ENCODE measurements around the gene PLEKHO2. TPM values are rescaled to one million over a fixed set of nuclear protein-coding genes. Genes with fewer than 3 reads are reported as not detected.
A peak's percentile ranks its signal among the peaks of the same experiment; 100 is the strongest.

Gene PLEKHO2
- total RNA-seq, 1 experiment from 2014 or later, result 7.9 TPM

- ChIA-PET CTCF (interaction anchor here (1.1 kb wide), 1 partner anchor 16 kb away, joined by 3 read pairs; no protein-coding TSS in a partner anchor), POLR2A (ENCODE audit: unreplicated experiment) (interaction anchor here (0.6 to 0.7 kb wide), 3 partner anchors 70 to 407 kb away, joined by 3 to 7 read pairs (median 4); no protein-coding TSS in a partner anchor)
- Histone ChIP-seq H3K4me2 (peak overlapping the region; percentile 90), H3K27me3 (ENCODE audit: insufficient read depth, low read depth) (no peaks in the 10 kb centered on the region), H4K20me1 (ENCODE audit: insufficient read depth) (no peaks in the 10 kb centered on the region), H3F3A (ENCODE audit: insufficient read depth, low read depth) (no peaks in the 10 kb centered on the region), H3K79me2 (ENCODE audit: low read depth) (no peaks in the 10 kb centered on the region; the same call in 1 of the 2 replicates), H3K27ac (no peak overlapping the region), H3K9me3 (ENCODE audit: insufficient read depth, low read depth) (no peaks in the 10 kb centered on the region), H3K9me2 (ENCODE audit: insufficient read depth) (no peaks in the 10 kb centered on the region), H3K4me3 (peak overlapping the region; percentile 95), H3K36me3 (ENCODE audit: low read depth) (no peaks in the 10 kb centered on the region), H2AFZ (peak overlapping the region; percentile 89), H3K4me1 (replicated peaks; ENCODE audit: insufficient read depth) (no peaks in the 10 kb centered on the region; the same call in 1 of the 2 replicates)
- TF ChIP-seq EZH2 (IDR thresholded peaks at IDR 0.05; ENCODE audit: low read depth) (no peak), CTCF (conservative IDR thresholded peaks at IDR 0.05) (no peak)
- no peak for DNase-seq
- intact Hi-C loops (cut with micrococcal nuclease; ENCODE audit: unreplicated experiment), result no loop called here
- TSS peak; percentile 80 for BruUV-seq (replicated peaks)
Measured at GRCh38 chr15:64824929-64825430, 16.7 kb upstream of the PLEKHO2 start.

DNA sequence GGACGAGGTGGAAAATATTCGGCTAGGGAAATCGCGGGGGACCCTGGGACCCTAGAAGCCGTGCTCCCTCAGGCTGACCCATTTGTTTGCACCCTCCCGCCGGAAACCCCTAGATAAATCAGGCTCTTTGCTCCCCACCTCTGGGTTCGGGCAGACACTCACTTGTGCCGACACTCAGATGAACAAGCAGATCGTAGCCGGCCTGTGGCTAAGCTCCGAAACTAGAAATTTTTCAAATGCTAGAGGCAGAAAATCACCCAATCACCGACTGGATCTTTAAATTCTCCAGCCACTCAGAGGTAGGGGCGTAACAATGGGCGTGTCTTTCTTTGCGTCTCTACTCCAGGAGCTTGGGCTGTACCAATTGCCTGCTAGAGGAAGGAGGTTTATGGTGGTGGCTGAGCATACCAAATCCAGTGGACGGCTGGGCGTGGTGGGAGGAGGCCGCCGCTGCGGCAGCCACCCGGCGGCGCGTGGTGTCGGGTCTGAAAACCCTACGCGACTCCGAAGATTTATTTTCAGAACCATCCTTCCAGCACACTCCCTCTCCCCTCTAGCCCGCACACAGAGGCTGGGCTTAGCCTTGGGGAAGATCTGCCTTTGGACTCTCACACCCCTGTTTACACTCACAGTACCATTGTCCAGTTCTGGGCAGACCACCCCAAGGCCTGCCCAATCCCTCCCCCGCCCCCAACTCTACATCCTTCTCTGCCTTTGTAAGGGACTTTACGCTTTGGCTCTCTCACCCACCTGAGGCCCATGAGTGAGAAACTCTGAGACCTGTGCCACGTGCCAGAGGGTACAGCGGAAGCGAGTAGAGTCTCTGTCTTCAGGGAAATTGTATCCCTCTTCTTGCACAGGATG is 16.1 kb upstream of the PLEKHO2 start, which contains the start of gene PIF1:
TSS of gene PIF1 (minus strand) at position 217 of the 864 bp plus-strand sequence. CDS start 1,312 bp downstream, outside the sequence.
- no peaks in the 10 kb centered on the region for H3K27me3 ChIP-seq (ENCODE audit: insufficient read depth, low read depth)
- H3K27ac ChIP-seq, result peak within 1 kb of the TSS; percentile 56
- intact Hi-C loops (cut with micrococcal nuclease; ENCODE audit: unreplicated experiment), result no loop called here
- peak within 1 kb of the TSS; percentile 95 for H3K4me3 ChIP-seq
- H3K9me2 ChIP-seq (ENCODE audit: insufficient read depth), result no peaks in the 10 kb centered on the region
- H3K4me1 ChIP-seq (replicated peaks; ENCODE audit: insufficient read depth), result no peaks in the 10 kb centered on the region; the same call in 1 of the 2 replicates
- no peaks in the 10 kb centered on the region for H3F3A ChIP-seq (ENCODE audit: insufficient read depth, low read depth)
- POLR2A ChIA-PET (ENCODE audit: unreplicated experiment), result interaction anchor here (0.5 to 0.7 kb wide), 6 partner anchors 69 to 511 kb away, joined by 3 to 13 read pairs (median 4); no protein-coding TSS in a partner anchor
- H3K36me3 ChIP-seq (ENCODE audit: low read depth), result no peaks in the 10 kb centered on the region
- BruUV-seq (replicated peaks), result no TSS peak
- peak within 1 kb of the TSS; percentile 90 for H3K4me2 ChIP-seq
- H3K79me2 ChIP-seq (ENCODE audit: low read depth), result no peaks in the 10 kb centered on the region; the same call in 1 of the 2 replicates
- peak; percentile 90 to 91 for DNase-seq
- TF ChIP-seq CTCF (conservative IDR thresholded peaks at IDR 0.05) (no peak), EZH2 (IDR thresholded peaks at IDR 0.05; ENCODE audit: low read depth) (no peak)
- no peaks in the 10 kb centered on the region for H4K20me1 ChIP-seq (ENCODE audit: insufficient read depth)
- CTCF ChIA-PET, result interaction anchor here (0.5 to 1.1 kb wide), 2 partner anchors 16 to 77 kb away, joined by 3 to 7 read pairs; no protein-coding TSS in a partner anchor
- H3K9me3 ChIP-seq (ENCODE audit: insufficient read depth, low read depth), result no peaks in the 10 kb centered on the region
- H2AFZ ChIP-seq, result peak within 1 kb of the TSS; percentile 89

GRCh38 chr15:64828985-64829384 is 12.7 kb upstream of the PLEKHO2 start:
- H3K27me3 ChIP-seq (ENCODE audit: insufficient read depth, low read depth), result no peaks in the 10 kb centered on the region
- no peaks in the 10 kb centered on the region for H3K9me3 ChIP-seq (ENCODE audit: insufficient read depth, low read depth)
- H3K4me1 ChIP-seq (replicated peaks; ENCODE audit: insufficient read depth), result no peaks in the 10 kb centered on the region; the same call in 1 of the 2 replicates
- H3K79me2 ChIP-seq (ENCODE audit: low read depth), result no peaks in the 10 kb centered on the region; the same call in 1 of the 2 replicates
- DNase-seq, result peak in 1 of 2 experiments; percentile 48
- intact Hi-C loops (cut with micrococcal nuclease; ENCODE audit: unreplicated experiment), result no loop called here
- TF ChIP-seq CTCF (conservative IDR thresholded peaks at IDR 0.05) (no peak), EZH2 (IDR thresholded peaks at IDR 0.05; ENCODE audit: low read depth) (no peak)
- BruUV-seq (replicated peaks), result no TSS peak
- H3K36me3 ChIP-seq (ENCODE audit: low read depth), result no peaks in the 10 kb centered on the region
- POLR2A ChIA-PET (ENCODE audit: unreplicated experiment), result no interaction called here
- H3K9me2 ChIP-seq (ENCODE audit: insufficient read depth), result no peaks in the 10 kb centered on the region
- no peak overlapping the region for H2AFZ ChIP-seq
- no peaks in the 10 kb centered on the region for H3F3A ChIP-seq (ENCODE audit: insufficient read depth, low read depth)
- no peak overlapping the region for H3K4me3 ChIP-seq
- H4K20me1 ChIP-seq (ENCODE audit: insufficient read depth), result no peaks in the 10 kb centered on the region
- H3K27ac ChIP-seq, result no peak overlapping the region
- CTCF ChIA-PET, result interaction anchor here (0.7 kb wide), 1 partner anchor 9 kb away, joined by 5 read pairs; no protein-coding TSS in a partner anchor
- no peak overlapping the region for H3K4me2 ChIP-seq

All from PC-9 (cell line).